ENCODE data around the gene ZNF526.
"Not testable (repeated sequence)": the region's sequence is repeated elsewhere in the genome, so short reads cannot be mapped to it uniquely, and the experiment has no call there.

ZNF526 gene

GRCh38 chr19:42248270-42249148 is 28.4 kb downstream of the ZNF526 start:
- DNase-seq, result no peak

- no peak for DNase-seq
Measured at GRCh38 chr19:42249149-42249750, 29.1 kb downstream of the ZNF526 start.

- no peak for DNase-seq
Measured at GRCh38 chr19:42249769-42250168, 29.7 kb downstream of the ZNF526 start.

GRCh38 chr19:42250183-42250665 is 30.1 kb downstream of the ZNF526 start:
- no peak for DNase-seq

- DNase-seq, result peak; percentile 49
Measured at GRCh38 chr19:42250666-42251531, 30.8 kb downstream of the ZNF526 start.

- DNase-seq, result no peak
Measured at GRCh38 chr19:42251572-42252358, 31.7 kb downstream of the ZNF526 start.

- DNase-seq, result no peak
Measured at GRCh38 chr19:42252365-42253244, 32.5 kb downstream of the ZNF526 start.

GRCh38 chr19:42253245-42254088 is 33.4 kb downstream of the ZNF526 start:
- peak; percentile 73 for DNase-seq

- DNase-seq, result peak; percentile 85
Measured at GRCh38 chr19:42254089-42254849, 34.2 kb downstream of the ZNF526 start.

GRCh38 chr19:42254850-42255765 is 35.0 kb downstream of the ZNF526 start, which contains the start of gene ERF:
Gene ERF (minus strand): TSS chr19:42255128. CDS start chr19:42254999, 129 bp downstream.
- peak; percentile 94 for DNase-seq

- DNase-seq, result no peak
Measured at GRCh38 chr19:42255766-42256745, 35.9 kb downstream of the ZNF526 start.

GRCh38 chr19:42257842-42258241 is 37.7 kb downstream of the ZNF526 start:
- DNase-seq, result not testable (repeated sequence)

- no peak for DNase-seq
Measured at GRCh38 chr19:42261763-42262162, 41.7 kb downstream of the ZNF526 start.

- not testable (repeated sequence) for DNase-seq
Measured at GRCh38 chr19:42266105-42266504, 46.0 kb downstream of the ZNF526 start.

GRCh38 chr19:42266928-42267603 is 47.0 kb downstream of the ZNF526 start:
- DNase-seq, result not testable (repeated sequence)

GRCh38 chr19:42267644-42268141 is 47.6 kb downstream of the ZNF526 start:
- DNase-seq, result no peak

Measured in CD4-positive, alpha-beta T cell treated with Interleukin-17A for 4 hours (primary cell).